ENCODE results near the gene CERS6. TPM values are rescaled to one million over a fixed set of nuclear protein-coding genes. Genes with fewer than 3 reads are reported as not detected.

CERS6 gene
- total and polyA plus RNA-seq, 12 donors: 5.0 to 110 (median 29.6) TPM

DNA sequence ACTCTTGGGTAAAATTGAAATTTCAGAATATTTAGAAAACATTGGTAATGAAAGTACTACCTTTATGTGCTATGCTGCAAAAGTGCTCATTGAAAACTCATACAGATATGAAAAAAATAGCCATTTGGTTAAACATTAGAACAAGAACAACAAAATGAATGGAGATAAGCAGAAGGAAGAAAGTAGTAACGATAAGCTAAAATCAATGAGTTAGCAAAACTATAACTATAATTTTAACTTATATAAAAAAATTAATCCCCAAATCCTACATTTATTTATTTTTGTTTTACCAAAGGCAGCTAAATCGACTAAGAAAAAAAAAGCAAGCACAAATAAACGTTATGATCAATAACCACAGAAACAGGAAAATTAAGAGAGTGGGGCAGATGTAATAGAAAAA lies 99.2 kb downstream of the CERS6 start:
- no peaks in the 10 kb centered on the region for H3K9me3 ChIP-seq (replicated peaks in 1 of 3)
- H3K4me1 ChIP-seq (replicated peaks in 1 of 2): peaks cover 0 to 8% of the 10 kb centered on the region in 2 donors
- no peak for DNase-seq
- no peaks in the 10 kb centered on the region for H3K27me3 ChIP-seq
- no peak for TF ChIP-seq POLR2A (IDR thresholded peaks at IDR 0.05)
- TF ChIP-seq, protein P1, sequence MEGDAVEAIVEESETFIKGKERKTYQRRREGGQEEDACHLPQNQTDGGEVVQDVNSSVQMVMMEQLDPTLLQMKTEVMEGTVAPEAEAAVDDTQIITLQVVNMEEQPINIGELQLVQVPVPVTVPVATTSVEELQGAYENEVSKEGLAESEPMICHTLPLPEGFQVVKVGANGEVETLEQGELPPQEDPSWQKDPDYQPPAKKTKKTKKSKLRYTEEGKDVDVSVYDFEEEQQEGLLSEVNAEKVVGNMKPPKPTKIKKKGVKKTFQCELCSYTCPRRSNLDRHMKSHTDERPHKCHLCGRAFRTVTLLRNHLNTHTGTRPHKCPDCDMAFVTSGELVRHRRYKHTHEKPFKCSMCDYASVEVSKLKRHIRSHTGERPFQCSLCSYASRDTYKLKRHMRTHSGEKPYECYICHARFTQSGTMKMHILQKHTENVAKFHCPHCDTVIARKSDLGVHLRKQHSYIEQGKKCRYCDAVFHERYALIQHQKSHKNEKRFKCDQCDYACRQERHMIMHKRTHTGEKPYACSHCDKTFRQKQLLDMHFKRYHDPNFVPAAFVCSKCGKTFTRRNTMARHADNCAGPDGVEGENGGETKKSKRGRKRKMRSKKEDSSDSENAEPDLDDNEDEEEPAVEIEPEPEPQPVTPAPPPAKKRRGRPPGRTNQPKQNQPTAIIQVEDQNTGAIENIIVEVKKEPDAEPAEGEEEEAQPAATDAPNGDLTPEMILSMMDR (IDR thresholded peaks at IDR 0.05): no peak
- no peak overlapping the region for H3K4me3 ChIP-seq
- H3K27ac ChIP-seq: no peak overlapping the region
- 90 to 96% (median 94%) methylated on average over 3 of the region's 3 CpGs for WGBS, 4 donors
- intact Hi-C loops (cut with DNase I): no loop called here
- H3K36me3 ChIP-seq (replicated peaks in 1 of 2): no peaks in the 10 kb centered on the region

DNA sequence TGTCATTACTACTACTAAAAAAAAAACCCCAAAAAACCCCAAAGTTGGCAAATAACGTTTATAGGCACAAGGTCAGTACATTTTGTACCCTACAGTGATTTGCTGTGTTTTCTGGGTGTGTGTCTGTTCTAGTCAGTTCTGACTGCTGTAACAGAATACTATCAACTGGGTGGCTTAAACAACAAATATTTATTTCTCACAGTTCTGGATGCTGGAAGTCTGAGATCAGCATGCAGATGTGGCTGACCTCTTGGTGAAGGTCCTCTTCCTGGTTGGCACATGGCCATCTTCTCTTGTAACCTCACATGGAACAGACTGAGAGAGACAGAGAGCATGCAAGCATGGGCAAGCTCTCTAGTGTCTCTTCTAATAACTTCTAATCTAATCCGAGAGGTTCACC lies 103.1 kb downstream of the CERS6 start:
- no peak overlapping the region for H3K4me3 ChIP-seq
- H3K36me3 ChIP-seq (replicated peaks in 1 of 2): no peaks in the 10 kb centered on the region
- intact Hi-C loops (cut with DNase I): no loop called here
- TF ChIP-seq, protein P1 (IDR thresholded peaks at IDR 0.05): no peak
- TF ChIP-seq POLR2A (IDR thresholded peaks at IDR 0.05): no peak
- 40 to 56% (median 51%) methylated on average over 2 of the region's 2 CpGs for WGBS, 4 donors
- H3K27ac ChIP-seq: no peak overlapping the region
- H3K27me3 ChIP-seq: no peaks in the 10 kb centered on the region
- no peaks in the 10 kb centered on the region for H3K9me3 ChIP-seq (replicated peaks in 1 of 3)
- peaks cover 0 to 24% of the 10 kb centered on the region in 2 donors for H3K4me1 ChIP-seq (replicated peaks in 1 of 2)
- DNase-seq: peak in 5 of 7 donors; percentile 21 to 56 (median 49)

DNA sequence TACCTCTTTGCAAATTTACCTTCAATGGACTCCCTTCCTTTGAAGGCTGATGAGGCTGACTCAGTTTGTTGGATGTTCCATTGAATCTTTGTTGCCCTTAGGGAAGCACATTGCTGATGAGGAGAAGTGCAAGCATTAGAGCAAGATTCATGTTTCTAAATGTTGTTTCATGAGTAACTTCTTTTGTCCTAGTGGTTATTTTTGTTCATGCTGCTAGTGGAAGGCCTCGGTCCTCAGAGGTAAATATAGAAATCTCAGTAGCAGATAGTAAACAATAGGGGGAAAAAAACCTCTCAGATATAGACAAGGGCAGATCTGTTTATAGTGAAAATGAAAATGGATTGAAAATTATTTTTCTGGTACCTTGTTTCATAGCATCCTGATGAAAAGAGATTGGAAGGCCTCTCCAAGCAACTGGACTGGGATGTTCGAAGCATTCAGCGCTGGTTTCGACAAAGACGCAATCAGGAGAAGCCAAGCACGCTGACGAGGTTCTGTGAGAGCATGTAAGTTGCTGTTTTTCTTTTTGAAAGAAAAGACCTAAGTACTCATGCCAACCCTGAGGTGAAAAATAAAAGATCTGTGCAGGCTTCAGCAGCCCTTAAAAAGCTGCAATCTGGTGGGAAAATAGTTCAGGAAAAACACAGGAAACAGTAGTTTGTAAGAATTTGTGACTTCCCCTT lies 104.9 kb downstream of the CERS6 start:
- no peaks in the 10 kb centered on the region for H3K9me3 ChIP-seq (replicated peaks in 1 of 3)
- WGBS, 4 donors: 76 to 87% (median 84%) methylated on average over 7 of the region's 7 CpGs
- H3K36me3 ChIP-seq (replicated peaks in 1 of 2): no peaks in the 10 kb centered on the region
- no peak overlapping the region for H3K4me3 ChIP-seq
- TF ChIP-seq, protein P1 (IDR thresholded peaks at IDR 0.05): no peak
- no peak for TF ChIP-seq POLR2A (IDR thresholded peaks at IDR 0.05)
- peaks cover 0 to 24% of the 10 kb centered on the region in 2 donors for H3K4me1 ChIP-seq (replicated peaks in 1 of 2)
- no peak overlapping the region for H3K27ac ChIP-seq
- intact Hi-C loops (cut with DNase I): no loop called here
- H3K27me3 ChIP-seq: no peaks in the 10 kb centered on the region
- no peak for DNase-seq

DNA sequence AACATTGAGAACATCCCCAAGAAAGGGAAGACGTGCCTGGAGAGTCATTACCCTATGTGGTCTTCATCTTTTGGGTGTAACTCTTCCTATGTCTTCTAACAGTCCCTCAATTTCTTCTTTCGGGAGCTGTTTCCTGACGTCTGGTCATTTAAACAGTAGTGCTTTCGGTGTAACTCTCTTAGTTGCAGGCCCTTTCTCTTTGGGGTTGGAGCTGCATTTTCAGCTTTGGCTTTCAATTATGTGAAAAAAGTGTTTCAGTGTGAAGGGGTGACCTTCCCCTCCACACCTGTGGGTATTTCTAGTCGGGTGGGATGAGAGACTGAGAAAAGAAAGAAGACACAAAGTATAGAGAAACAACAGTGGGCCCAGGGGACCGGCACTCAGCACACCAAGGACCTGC lies 105.9 kb downstream of the CERS6 start:
- 84 to 87% (median 87%) methylated on average over 6 of the region's 6 CpGs for WGBS, 4 donors
- Histone ChIP-seq H3K36me3 (replicated peaks in 1 of 2) (no peaks in the 10 kb centered on the region), H3K4me1 (replicated peaks in 1 of 2) (peaks cover 0 to 26% of the 10 kb centered on the region in 2 donors), H3K27me3 (no peaks in the 10 kb centered on the region), H3K4me3 (no peak overlapping the region), H3K27ac (peak overlapping the region in 1 of 5 donors; percentile 39), H3K9me3 (replicated peaks in 1 of 3) (no peaks in the 10 kb centered on the region)
- intact Hi-C loops (cut with DNase I): no loop called here
- no peak for TF ChIP-seq POLR2A (IDR thresholded peaks at IDR 0.05)
- TF ChIP-seq, protein P1 (IDR thresholded peaks at IDR 0.05): no peak
- no peak for DNase-seq
